ENCODE results near the gene ENTPD3. TPM values are rescaled to one million over a fixed set of nuclear protein-coding genes. Genes with fewer than 3 reads are reported as not detected.

ENTPD3 gene, protein sequence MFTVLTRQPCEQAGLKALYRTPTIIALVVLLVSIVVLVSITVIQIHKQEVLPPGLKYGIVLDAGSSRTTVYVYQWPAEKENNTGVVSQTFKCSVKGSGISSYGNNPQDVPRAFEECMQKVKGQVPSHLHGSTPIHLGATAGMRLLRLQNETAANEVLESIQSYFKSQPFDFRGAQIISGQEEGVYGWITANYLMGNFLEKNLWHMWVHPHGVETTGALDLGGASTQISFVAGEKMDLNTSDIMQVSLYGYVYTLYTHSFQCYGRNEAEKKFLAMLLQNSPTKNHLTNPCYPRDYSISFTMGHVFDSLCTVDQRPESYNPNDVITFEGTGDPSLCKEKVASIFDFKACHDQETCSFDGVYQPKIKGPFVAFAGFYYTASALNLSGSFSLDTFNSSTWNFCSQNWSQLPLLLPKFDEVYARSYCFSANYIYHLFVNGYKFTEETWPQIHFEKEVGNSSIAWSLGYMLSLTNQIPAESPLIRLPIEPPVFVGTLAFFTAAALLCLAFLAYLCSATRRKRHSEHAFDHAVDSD
- total RNA-seq, result under 0.01 and 0.09 TPM in 2 replicates

DNA sequence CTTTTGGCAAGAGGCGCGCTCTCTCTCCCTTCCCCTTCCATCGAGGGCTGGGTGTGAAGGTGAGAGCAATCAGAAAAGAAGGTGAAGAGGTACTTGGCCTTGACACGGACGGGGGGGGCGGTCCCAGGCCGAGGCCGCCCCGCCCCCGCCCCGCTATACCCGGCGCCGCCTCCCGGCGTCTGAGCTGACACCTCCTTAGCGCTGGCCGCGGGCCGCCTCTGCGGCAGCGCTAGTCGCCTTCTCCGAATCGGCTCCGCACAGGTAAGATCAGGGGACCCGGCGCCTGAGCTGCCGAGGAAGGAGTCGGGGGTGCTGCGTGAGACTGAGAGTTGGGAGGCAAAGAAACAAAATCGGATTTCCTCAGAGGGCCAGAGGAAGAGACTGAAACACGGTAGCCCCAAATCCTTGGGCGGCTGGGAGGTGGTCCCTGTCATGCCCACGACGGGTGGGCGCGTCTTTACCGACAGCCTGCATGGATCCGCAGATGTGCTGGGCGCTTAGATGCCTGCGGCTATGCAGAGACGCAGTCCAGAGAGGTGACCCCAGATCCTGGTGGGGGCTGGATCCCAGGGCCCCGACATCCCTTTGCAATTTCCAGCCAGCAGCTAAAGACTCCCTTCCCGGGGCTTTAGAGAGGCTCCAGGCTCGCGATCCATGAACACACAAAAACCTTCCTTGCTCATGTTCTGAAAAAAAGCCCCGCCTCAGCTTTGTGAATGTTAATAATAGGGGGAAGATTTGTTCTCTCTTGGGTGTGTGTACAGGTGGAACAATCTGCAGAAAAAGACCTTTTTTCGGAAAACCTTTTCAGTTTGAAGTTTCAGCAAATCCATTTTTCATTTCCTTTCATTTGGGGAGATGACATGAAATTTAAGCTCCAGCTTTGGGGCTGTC, at the start of gene ENTPD3:
Gene ENTPD3, plus strand, starts transcription at position 184 of the 894 bp plus-strand sequence. CDS start 874 bp downstream, outside the sequence.

DNA sequence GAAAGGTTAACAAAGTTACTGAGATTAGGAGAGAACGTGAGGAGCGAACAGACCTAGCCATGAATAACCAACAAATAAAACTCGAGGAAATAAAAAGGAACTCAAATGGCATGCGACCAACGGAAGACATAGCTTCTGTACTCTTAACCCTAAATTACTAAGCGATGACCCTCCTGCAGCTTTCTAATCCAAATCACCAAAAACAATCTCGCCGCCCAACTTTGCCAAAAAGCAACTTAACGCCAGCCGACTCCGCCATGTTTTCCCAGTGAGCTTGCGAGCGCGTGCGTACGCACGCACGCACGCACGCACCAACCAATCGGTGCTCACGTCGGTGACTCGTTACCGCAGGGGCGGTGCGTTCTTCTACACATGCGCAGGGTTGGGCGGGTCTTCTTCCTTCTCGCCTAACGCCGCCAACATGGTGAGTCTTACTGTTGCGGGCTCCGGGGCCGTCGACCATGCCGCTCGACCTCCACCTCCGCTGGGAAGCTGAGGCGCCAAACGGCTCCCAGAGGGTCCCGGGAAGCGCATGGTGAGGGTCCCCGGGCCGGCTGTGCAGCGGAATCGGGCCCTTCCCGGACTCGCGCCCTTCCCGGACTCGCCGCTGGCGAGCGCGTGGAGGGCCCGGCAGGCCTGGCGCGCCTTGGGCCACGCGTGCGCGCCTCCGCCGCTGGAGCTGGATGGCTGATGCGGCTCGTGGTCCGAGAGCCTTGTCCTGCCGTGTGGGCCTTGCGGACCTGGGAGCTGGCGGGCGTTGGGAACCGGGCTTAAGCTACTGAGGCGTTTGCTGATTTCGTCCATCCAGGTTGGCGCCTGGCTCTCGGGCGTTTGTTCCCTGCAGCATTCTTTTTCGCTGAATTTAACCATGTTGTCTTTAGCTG, 70.2 kb downstream of the ENTPD3 start, which contains the start of gene RPL14:
Gene RPL14, plus strand, starts transcription at position 400 of the 884 bp plus-strand sequence. Its CDS starts 133 bp downstream, at position 533.

DNA sequence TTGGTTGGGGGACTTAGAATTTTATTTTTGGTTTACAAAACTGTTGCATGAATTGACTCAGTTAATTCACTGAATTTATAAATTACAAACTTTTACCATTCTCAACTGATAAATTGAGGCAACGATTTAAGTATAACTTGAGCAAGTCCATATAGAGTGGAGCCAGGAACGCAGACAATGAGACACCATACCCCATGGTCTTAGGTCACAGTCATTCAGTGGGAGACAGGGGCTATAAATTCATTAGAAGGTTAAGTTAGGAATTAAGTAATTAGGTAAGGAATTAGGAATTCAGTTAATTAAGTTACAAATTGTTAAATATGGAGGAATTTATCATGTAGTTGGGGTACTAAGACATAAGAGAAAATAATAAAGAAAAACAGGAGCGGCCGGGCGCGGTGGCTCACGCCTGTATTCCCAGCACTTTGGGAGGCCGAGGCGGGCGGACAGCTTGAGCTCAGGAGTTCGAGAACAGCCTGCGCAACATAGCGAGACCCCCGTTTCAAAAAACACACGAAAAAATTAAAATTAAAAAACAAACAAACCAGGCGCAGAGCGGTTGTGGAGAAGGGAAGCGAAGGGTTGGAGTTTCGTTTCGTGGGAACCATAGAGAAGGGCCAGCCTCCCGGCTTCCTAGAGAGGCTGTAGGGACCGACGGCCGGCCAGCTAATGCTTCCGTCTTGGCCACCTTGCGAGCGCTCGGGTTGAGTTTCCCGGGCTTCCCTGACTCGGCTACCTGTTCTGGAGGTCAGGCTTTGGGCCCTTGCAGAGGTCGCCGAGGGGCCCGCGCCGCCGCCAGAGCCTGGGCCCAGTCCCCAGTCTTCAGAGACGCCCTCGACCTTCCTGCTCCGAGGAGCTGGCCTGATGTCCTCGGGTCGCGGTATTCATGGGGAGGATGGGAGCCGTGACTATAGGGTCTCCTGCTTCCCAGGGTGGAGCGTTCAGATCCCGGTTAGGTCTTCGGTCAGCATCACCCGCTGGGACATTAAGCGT, 89.8 kb downstream of the ENTPD3 start, which contains the start of gene ZNF619:
Gene ZNF619, plus strand, starts transcription at position 645 of the 993 bp plus-strand sequence. CDS start 858 bp downstream, outside the sequence.

Other genes starting within 250 kb of the ENTPD3 start
- gene EIF1B, start 77.5 kb upstream of the ENTPD3 start, total RNA-seq, result 9.6 and 14.7 TPM in 2 replicates
- gene RPL14, start 70.2 kb downstream of the ENTPD3 start, total RNA-seq, result 377 and 513 TPM in 2 replicates
- 5.0 and 5.8 TPM in 2 replicates for gene ZNF619, start 89.9 kb downstream of the ENTPD3 start, total RNA-seq
- gene ZNF620, start 118.9 kb downstream of the ENTPD3 start, total RNA-seq, result 0.47 and 0.86 TPM in 2 replicates
- 11.8 and 13.2 TPM in 2 replicates for gene ZNF621, start 137.8 kb downstream of the ENTPD3 start, total RNA-seq

Measured in bronchial smooth muscle cell (primary cell).